Measurements from ENCODE around the gene CDH4.

Gene CDH4

GRCh38 chr20:61950641-61951071 lies 698.6 kb downstream of the CDH4 start:
- DNase-seq (ENCODE audit: insufficient read length, low spot score) (no peak), FAIRE-seq (no peak)

- no peak for FAIRE-seq
These were observed 699.9 kb downstream of the CDH4 start for GRCh38 chr20:61951695-61952533.

GRCh38 chr20:61953037-61954021 lies 701.3 kb downstream of the CDH4 start:
- FAIRE-seq = no peak
- DNase-seq (ENCODE audit: insufficient read length, low spot score) = no peak

More at GRCh38 chr20:61951695-61952533, 699.9 kb downstream of the CDH4 start:
- no peak for DNase-seq (ENCODE audit: insufficient read length, low spot score)

DNA sequence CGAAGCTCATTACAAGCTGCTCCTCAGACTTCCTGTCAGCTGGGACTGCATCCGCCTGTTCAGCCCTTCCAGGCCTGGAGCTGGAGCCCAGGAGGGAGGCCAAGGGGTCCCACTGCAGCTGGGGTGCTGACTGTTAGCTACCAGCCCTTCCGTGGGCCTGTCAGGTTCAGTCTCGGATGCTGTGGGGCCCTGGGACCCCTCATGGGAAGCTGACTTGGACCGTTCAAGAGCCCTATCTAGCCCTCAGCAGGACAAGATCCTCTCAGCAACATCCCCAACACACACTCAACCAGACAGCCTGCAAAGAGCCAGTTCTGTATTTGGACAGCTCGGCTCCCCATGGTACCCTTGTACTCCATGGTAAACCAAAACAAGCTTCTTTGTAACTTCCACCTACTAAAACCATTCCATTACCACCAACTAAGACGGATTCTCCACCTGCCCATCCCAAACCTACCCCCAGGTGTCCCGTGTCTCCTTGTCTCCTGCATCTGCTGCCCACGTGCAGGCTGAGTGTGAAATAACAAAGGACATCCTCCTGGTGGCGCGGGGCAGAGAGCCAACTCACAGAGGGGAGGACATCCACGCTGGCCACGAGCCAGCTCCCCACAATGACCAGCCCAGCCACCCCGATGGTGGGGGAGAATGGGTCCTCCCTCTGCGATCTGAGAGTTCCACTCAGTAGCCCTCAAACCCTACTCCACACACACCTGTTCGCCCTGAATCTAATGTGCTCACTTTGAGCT lies 702.4 kb downstream of the CDH4 start:
- no peak for FAIRE-seq
- DNase-seq (ENCODE audit: insufficient read length, low spot score) = no peak

GRCh38 chr20:61955668-61956395 lies 703.8 kb downstream of the CDH4 start:
- DNase-seq (ENCODE audit: insufficient read length, low spot score) (no peak), FAIRE-seq (no peak)

GRCh38 chr20:61956396-61957342 lies 704.6 kb downstream of the CDH4 start:
- FAIRE-seq (no peak), DNase-seq (ENCODE audit: insufficient read length, low spot score) (no peak)

GRCh38 chr20:61957961-61958715 lies 706.1 kb downstream of the CDH4 start:
- FAIRE-seq (no peak), DNase-seq (ENCODE audit: insufficient read length, low spot score) (no peak)

- FAIRE-seq (no peak), DNase-seq (ENCODE audit: insufficient read length, low spot score) (no peak)
These were observed 707.0 kb downstream of the CDH4 start for GRCh38 chr20:61958773-61959700.

DNA sequence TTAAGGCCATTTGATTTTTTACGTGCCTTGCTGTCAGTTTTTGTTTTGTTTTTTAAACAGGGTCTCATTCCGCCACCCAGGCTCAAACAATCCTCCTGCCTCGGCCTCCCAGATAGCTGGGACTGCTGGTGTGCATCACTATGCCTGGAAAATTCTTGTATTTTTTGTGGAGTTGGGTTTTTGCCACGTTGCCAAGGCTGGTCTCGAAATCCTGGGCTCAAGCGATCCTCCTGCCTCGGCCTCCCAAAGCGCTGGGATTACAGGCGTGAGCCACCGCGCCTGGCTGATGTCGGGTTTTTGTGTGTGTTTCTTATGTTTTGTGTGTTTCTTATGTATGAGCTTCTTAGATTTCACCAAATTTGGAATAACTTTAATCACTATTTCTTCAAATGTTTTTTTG lies 708.8 kb downstream of the CDH4 start:
- FAIRE-seq (no peak), DNase-seq (ENCODE audit: insufficient read length, low spot score) (no peak)

- no peak for FAIRE-seq
- DNase-seq (ENCODE audit: insufficient read length, low spot score) = no peak
These were observed 711.1 kb downstream of the CDH4 start for GRCh38 chr20:61963149-61963548.

GRCh38 chr20:61963885-61964674 lies 712.0 kb downstream of the CDH4 start:
- DNase-seq (ENCODE audit: insufficient read length, low spot score) = no peak
- no peak for FAIRE-seq

DNA sequence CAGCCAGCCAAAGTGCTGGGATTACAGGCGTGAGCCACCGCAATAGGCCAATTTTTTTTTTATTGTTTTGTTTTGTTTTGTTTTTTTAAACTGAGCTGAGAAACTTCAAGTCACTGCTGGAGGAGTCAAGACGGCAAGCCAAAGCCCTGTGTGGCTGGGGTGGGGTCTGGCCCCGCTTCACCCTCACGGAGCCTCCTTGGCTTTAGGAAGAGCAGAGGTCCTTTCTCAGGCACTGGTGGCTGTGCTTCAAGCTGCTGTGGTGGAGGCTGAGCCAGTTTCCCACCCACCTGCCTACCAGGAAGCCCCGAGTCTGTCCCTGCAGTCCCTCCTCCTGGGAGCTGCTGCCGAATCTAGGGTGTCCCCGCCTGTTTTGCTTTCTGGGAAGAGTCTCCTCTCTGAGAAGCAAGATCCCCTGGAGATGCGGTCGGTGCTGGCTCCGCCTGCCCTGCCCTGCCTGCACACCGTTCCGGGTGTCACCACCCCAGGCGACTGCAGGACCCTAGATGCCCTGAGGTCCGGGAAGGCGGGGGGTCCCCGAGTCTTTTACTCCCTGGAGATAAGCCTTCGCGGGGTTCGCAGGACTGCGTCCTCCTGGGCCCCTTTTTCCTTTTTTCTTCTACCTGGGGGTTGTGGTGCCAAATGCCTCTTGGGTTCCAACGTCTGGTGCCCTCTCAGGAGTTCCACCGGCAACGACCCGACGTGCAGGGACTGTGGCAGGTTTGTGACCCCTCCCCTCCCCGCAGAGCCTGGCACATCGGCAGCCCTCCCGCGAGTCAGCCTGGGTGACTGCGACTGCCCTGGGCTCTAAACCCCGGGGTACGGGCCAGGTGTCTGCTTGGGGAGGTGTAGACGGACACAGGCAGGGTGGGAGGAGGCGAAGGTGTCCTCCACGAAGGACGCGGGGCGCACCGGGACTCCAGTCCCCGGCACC lies 712.9 kb downstream of the CDH4 start:
- DNase-seq (ENCODE audit: insufficient read length, low spot score) (no peak), FAIRE-seq (no peak)

DNA sequence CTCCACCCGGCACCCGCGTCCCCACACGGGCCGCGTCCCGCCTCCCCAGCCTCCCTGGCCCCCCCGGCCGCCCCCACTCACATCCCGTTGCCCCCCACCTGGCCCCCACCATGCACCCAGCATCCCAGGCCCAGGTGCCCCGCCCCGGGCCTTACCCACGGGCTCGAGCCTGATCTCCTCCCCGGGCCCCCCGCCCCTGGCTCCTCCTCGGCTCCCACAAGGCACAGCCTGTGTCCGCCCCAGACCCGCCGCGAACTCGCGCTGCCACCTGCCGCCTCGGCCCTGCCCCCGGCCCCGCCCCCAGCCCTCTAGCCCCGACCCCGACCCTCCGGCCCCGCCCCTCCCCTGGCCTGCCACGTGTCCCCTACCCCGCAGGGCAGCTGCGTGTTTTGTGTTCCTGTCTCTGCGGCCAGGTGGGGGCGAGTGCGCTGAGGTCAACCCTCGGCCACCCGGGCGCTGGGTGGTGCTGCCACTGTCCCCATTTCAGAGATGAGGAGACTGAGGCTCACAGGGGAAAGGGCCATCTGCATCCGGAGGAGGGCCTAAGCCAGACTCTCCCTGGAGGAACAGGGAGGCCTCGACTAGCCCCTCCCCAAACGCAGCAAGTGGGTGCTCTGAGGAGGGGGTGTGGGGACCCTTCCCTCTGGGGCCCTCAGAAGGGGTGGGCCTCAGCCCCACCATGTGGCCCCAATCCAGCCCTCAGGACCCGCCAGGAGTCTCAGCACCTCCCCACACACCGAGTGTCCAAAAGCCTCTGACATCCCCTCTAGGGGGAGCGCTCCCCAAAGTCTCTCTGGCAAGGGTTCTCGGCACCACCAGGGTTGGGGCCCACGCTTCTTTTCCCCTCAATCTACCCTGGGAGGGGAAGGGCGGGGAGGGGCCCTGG lies 713.8 kb downstream of the CDH4 start:
- no peak for FAIRE-seq

GRCh38 chr20:61966492-61967244 lies 714.6 kb downstream of the CDH4 start:
- DNase-seq (ENCODE audit: insufficient read length, low spot score) (no peak), FAIRE-seq (no peak)

More for the DNA sequence above, 713.8 kb downstream of the CDH4 start:
- no peak for DNase-seq (ENCODE audit: insufficient read length, low spot score)

Data from GM19239 (cell line).